AG08395 (cell line): ENCODE results near the gene UGDH.
"Not testable (repeated sequence)": the region's sequence is repeated elsewhere in the genome, so short reads cannot be mapped to it uniquely, and the experiment has no call there.

Source experiments
- DNase-seq: peaks from one replicate; pipeline ENCODE4 v3.0.0; 2012; ENCODE audit warnings: mixed read lengths, low spot score

The UGDH gene

GRCh38 chr4:39527296-39528060, at the start of gene UGDH:
TSS of gene UGDH (minus strand) at chr4:39527439. CDS start at chr4:39521512, 5,927 bp downstream.
- peak; percentile 98 for DNase-seq

- no peak for DNase-seq
Observed at GRCh38 chr4:39574946-39575345, 47.7 kb upstream of the UGDH start.

- DNase-seq, result no peak
Observed at GRCh38 chr4:39571504-39571903, 44.3 kb upstream of the UGDH start.

DNA sequence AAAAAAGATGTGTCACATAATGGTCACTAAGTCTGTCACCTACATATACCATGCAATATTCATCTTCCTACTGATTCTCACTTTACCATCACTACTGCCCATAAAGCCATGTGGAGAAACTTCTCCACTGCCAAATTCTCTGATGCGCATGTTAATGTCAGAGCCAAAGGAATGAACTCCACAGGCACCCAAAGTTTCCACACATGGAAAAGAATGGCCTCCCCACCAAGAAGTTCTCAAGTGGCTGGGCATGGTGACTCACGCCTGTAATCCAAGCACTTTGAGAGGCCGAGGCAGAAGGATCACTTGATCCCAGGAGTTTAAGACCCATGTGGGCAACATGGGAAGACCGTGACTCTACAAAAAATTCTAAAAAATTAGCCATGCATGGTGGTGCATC, 43.8 kb upstream of the UGDH start:
- DNase-seq, result no peak

GRCh38 chr4:39569209-39569608, 42.0 kb upstream of the UGDH start:
- DNase-seq, result no peak

GRCh38 chr4:39568805-39569204, 41.6 kb upstream of the UGDH start:
- DNase-seq, result no peak

DNA sequence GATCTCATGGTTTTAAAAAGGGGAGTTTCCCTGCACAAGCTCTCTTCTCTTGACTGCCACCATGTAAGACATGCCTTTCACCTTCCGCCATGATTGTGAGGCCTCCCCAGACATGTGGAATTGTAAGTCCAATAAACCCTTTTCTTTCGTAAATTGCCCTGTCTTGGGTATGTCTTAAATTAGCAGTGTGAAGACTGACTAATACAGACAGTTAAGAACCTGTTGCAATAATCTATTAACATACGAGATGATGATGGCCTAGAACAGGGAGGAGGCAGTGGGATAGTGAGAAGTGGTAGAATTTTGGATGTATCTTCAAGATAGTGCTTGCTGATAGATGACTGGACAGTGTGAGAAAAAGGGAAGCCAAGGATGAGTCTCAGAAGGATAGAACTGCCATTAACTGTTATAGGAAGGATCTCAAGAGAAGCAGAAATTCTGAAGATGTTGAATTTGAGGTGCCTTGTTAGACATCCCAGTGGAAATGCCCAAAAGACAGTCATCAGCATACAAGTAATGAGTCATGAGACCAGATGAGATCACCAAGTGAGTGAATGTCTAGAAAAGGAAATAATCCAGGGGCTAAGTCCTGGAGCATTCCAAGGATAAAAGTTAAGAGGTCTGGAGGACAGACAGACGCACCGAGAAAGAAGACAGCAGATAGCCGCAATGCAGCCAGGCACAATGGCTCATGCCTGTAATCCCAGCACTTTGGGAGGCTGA, 38.8 kb upstream of the UGDH start:
- DNase-seq, result peak; percentile 86

- no peak for DNase-seq
Observed at GRCh38 chr4:39563346-39563847, 36.2 kb upstream of the UGDH start.

DNA sequence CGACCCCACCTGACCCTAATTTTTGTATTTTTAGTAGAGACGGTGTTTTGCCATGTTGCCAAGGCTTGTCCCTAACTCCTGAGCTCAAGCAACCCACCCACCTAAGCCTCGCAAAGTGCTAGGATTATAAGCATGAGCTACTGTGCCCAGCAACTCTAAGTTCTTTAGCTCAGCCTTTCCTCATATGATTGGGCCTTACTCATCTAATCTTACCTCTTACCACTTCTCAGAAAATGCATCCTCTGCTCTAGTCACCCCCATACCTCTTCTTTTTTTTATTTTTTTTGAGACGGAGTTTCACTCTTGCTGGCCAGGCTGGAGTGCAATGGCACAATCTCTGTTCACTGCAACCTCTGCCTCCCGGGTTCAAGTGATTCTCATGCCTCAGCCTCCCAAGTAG, 35.6 kb upstream of the UGDH start:
- DNase-seq, result no peak

- no peak for DNase-seq
Observed at GRCh38 chr4:39559626-39560025, 32.4 kb upstream of the UGDH start.

- DNase-seq, result no peak
Observed at GRCh38 chr4:39555472-39555871, 28.2 kb upstream of the UGDH start.

- peak; percentile 9 for DNase-seq
Observed at GRCh38 chr4:39548425-39549067, 21.3 kb upstream of the UGDH start.

- peak; percentile 15 for DNase-seq
Observed at GRCh38 chr4:39544580-39545315, 17.5 kb upstream of the UGDH start.

- not testable (repeated sequence) for DNase-seq
Observed at GRCh38 chr4:39544080-39544479, 16.8 kb upstream of the UGDH start.

DNA sequence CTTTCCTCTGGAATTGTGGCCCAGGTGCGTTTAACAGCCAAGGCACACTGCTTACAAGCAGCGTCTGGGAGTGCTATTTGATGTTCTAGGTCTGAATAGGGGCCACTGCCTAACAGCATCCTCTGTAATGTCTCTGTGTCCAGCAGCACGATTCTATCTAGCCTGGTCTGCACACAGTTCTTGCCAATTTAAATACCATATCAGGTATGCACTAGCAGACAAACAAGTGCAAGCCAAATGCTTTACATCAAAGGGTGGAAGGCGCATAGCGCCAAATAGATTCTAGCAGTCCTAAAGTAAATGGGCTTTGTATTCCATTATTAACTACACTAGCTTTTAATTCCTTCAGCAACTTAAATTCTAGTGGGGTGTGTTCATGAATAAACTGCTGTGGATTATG, 15.8 kb upstream of the UGDH start:
- DNase-seq, result no peak

DNA sequence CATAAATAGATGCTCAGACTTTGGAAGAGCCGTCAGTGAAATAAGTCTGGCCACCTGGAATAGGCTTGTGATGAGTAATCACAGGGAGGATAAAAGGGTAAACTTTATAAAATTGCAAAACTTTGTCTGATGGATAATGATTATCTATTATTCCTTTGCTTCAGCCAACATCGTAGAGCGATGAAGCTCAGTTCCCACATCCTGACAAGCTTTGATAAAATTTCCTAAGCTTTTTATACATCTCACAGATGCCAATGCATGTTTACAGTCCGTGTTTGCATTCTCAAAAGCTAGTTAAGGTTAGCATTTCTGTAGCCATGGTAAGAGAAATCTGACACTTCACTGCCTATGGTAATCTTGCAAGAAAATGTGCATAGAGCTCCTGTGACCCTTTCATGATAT, 15.4 kb upstream of the UGDH start:
- DNase-seq, result no peak

GRCh38 chr4:39541987-39542610, 14.9 kb upstream of the UGDH start:
- DNase-seq, result no peak

DNA sequence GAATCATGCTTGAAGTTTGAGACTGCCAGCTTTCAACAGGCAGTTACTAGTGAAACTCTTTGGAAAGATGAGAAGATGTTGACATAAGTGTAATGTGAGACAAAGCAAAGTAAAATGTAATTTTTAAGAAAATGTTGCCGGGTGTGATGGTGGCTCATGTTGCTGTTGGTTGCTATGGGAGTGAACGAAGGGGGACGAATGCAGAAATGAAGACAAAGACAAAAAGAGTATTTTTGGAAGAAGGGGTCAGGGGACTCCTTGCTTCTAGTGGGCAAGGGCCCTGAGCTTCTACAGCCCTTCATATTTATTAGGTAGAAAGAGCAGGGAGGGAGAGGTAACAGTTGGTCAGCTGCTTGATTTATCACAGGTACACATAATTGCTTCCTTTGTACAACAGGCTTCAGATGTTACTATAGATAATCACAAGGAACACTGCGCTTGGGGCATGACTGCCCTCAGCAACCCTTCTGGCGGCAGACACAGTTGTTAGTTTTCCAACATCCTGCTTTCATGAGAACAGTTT, 11.9 kb upstream of the UGDH start:
- no peak for DNase-seq

DNA sequence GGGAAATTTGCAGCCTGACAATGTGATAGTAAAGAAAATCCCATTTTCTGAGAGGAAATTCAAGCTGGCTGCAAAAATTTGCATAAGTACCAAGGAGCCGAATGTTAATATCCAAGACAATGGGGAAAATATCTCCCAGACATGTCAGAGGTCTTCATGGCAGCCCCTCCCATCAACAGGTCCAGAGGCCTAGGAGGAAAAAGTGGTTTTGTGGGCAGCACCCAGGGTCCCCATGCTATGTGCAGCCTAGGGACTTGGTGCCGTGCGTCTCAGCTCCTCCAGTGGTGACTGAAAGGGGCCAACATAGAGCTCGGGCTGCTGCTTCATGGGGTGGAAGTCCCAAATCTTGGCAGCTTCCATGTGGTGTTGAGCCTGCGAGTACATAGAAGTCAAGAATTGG, 6.3 kb upstream of the UGDH start:
- DNase-seq, result no peak

GRCh38 chr4:39532237-39532636, 5.0 kb upstream of the UGDH start:
- not testable (repeated sequence) for DNase-seq

- no peak for DNase-seq
Observed at GRCh38 chr4:39530682-39531081, 3.4 kb upstream of the UGDH start.
